Measurements from ENCODE around the gene BMAL1.

DNA sequence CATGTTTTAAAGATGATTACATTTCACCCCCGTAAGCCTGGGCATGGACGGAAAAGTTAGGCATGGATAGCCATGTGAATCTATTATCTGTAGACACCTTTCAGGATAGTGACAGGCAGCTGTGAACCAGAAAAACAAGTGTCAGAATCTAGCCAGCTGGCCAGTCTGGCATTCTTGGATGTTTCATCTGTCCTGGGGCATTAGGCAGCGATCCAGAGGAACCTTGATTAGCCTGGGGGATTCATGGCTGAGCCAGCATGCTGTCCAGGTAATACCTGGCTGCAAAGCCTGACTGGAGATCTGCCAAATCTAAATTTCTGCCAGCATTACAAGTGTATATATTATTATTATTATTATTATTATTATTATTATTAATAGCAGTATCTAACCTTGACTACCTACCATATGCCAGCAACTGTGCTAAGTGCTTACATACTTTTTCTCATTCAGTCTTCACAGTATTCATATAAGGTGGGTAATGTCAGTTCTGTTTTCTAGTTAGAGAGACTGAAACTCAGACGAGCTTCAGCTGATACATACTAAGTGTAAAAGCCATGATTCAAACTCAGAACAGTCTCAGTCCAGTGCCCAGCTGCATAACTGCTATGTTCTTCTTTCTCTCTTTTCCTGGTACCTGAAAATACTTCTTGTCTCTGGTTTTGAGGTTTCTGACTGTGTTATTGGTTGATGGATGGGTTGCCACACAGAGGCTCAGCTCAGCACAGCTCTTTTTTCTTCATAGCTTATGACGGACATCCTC, 12.8 kb downstream of the BMAL1 start:
- TF ChIP-seq FOSL1 (IDR thresholded peaks at IDR 0.05; ENCODE audit: insufficient read depth, low read depth, low read length) (no peak), GABPA (IDR thresholded peaks at IDR 0.05; ENCODE audit: borderline replicate concordance, insufficient read depth, low read length) (no peak), YY1 (IDR thresholded peaks at IDR 0.05; ENCODE audit: low read depth, low read length) (no peak), EZH2 (IDR thresholded peaks at IDR 0.05; ENCODE audit: low read depth, low read length, severe bottlenecking) (no peak), SIN3A (conservative IDR thresholded peaks at IDR 0.05 in 1 of 2, IDR thresholded peaks at IDR 0.05 in 1 of 2; ENCODE audit: low read depth in 1 of 2, low read length in 2 of 2) (no peak), JUN (IDR thresholded peaks at IDR 0.05; ENCODE audit: low read depth, low read length) (no peak), CREB1 (IDR thresholded peaks at IDR 0.05) (no peak)
- TF ChIP-seq, protein P1, sequence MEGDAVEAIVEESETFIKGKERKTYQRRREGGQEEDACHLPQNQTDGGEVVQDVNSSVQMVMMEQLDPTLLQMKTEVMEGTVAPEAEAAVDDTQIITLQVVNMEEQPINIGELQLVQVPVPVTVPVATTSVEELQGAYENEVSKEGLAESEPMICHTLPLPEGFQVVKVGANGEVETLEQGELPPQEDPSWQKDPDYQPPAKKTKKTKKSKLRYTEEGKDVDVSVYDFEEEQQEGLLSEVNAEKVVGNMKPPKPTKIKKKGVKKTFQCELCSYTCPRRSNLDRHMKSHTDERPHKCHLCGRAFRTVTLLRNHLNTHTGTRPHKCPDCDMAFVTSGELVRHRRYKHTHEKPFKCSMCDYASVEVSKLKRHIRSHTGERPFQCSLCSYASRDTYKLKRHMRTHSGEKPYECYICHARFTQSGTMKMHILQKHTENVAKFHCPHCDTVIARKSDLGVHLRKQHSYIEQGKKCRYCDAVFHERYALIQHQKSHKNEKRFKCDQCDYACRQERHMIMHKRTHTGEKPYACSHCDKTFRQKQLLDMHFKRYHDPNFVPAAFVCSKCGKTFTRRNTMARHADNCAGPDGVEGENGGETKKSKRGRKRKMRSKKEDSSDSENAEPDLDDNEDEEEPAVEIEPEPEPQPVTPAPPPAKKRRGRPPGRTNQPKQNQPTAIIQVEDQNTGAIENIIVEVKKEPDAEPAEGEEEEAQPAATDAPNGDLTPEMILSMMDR (IDR thresholded peaks at IDR 0.05; ENCODE audit: control extremely low read depth in 1 of 3, insufficient read depth in 1 of 3, low read depth in 1 of 3, low read length in 3 of 3), result no peak

Measured in H1 (cell line).